Activated CD4-positive, alpha-beta T cell treated with anti-CD3 and anti-CD28 coated beads, Interleukin-2, amount 50 U/mL, for 24 hours (primary cell): Measurements from ENCODE around the gene OGFR.

Experiments used
- DNase-seq, 2 donors: peaks; one replicate each; pipeline ENCODE4 v3.0.0-alpha.2; 2020; ENCODE audit warnings: low read depth in 1 of 2, low spot score in 1 of 2

The OGFR gene

DNA sequence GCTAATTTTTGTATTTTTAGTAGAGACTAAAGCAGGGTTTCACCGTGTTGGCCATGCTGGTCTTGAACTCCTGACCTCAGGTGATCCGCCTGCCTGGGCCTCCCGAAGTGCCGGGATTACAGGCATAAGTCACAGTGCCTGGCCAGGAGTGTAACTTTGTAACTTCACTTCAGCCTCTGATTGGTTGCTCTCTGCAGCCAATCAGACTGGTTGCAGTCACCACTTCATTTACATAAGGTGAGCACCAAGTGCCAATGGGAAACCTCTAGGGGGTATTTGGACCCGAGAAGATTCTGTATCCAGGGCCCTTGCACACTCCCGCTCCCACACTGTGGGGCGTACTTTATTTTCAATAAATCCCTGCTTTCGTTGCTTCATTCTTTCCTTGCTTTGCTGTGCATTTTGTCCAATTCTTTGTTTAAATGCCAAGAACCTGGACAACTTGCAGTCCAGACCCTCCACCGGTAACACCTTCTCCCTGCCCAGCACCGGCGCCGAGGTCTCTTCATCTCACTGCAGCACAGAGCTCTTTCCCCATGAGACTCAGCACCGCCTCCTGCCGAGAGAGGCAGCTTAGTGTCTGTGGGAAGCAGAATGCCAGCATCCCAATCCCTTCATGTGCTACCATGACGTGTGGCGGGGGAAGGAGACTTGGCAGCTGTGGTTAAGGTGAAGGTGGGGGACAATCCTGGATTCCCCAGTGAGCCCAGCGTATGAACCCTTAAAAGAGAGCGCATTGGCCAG is 22.3 kb upstream of the OGFR start:
- no peak for DNase-seq

DNA sequence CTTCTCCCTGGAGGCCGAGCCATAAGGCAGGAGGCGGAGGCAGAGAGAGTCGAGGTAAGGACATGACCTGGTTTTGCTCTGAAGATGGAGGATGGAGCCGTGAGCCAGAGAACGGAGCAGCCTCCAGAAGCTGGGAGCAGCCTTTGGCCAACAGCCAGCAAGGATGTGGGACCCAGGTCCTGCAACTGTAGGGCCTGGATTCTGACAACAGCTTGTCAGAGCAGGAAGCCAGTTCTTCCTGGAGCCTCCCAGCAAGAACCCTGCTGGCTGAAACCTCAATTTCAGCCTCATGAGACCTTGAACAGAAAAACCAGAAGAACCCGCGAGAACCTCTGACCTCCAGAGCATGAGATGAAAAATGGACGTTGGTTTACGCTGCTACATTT is 21.7 kb upstream of the OGFR start:
- no peak for DNase-seq

DNA sequence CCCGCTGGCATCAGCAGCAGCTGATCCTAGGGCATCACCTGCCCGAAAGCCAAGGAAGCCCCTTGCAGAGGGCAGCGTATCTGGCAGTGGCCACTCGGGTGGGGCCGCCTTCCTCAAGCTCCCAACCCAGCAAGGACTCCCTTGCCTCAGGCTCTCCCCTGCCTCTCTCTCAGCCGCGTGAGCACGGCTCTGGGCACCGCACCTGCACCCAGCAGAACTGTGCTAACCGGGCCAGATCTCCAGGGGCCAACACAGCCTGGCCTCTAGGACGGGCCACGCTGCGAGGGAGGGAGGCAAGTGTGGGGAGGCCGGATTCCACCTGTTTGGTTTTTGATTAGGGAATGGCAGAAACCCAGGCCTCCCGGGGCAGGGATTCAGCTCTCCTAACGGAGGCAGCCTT is 20.1 kb upstream of the OGFR start:
- DNase-seq: no peak

DNA sequence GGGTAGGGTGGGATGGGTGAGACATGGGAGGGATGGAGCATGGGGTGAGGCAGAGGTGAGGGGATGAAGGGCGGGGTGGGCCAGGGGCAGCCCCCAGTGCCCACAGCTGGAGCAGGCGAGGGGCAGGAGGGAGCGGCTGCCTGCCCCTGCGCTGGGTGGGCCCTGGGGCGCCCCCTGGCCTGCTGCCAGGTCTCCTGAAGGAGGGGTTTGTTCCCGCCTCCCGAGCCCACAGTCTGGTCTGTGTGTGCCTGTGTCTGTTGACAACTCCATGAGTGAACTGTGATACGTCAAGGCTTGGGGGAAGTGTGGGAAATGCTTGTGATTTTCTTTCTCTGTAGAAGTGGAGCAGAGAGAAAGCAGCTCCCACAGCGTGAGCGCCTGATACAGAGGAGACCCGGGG is 19.2 kb upstream of the OGFR start:
- no peak for DNase-seq

DNA sequence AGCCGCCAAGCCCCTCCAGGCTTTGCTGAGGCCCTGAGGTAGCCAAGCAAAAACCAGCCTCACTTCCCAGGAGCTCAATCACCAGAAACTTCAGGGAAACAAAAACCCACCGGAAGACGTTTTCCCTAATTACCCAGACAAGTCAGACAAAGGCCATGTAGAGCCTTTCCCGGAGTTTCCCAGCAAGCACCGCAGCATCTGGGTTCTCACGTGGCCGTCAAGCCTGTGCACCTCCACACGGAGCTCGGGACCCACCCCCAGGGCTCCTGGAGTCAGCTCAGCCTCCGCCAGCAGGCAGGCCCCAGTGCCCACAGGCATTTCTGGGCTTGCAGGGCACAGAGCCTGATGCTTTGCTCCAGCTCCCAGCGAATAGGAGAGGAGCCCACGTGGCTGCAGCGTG is 18.5 kb upstream of the OGFR start:
- DNase-seq: no peak

DNA sequence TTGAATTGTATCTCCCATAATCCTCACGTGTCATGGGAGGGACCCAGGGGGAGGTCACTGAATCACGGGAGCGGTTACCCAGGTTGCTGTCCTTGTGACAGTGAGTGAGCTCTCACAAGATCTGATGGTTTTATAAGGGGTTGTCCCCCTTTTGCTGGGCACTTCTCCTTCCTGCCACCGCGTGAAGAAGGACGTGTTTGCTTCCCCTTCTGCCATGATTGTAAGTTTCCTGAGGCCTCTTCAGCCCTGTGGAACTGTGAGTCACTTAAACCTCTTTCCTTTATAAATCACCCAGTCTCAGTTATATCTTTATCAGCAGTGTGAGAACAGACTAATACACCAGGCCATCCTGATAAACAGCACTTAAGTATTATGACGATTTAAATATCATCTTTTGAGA is 17.3 kb upstream of the OGFR start:
- DNase-seq: no peak

DNA sequence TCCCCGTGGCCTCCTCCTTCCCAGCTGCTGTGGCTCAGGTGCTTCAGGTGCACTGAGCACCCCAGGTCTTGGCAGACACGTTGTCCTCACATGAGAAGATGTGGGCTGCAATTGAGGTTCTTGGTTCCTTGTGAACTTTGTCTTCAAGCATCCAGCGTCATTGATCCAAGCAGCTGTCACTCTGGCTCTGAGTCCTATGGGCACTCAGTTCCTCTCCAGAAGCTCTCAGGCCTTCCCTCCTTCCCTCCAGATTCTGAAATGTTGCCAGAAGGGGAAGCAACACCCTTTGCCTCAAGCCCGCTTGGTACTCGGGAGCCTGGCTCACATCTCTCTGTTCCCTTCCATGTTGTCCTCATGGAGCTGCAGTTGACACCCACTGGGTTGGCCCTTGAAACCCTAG is 16.8 kb upstream of the OGFR start:
- DNase-seq: no peak

DNA sequence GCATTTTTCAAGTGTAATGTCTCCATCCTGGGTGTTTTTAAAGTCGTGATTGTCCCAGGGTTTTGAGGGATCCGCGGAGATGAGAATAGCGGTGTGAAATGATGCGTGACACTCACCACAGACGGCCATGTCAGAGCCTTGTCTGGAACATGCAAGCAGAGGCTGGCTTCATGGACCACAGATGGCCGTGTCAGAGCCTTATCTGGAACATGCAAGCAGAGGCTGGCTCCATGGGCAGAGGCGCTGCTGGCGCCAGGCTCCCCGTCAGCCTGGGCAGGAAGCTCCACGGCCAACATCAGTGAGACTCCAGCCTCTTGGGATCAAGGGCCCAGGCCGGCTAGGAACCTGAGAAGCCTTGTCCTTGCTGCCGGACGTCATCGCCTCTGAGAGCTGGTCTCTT is 16.0 kb upstream of the OGFR start:
- no peak for DNase-seq

DNA sequence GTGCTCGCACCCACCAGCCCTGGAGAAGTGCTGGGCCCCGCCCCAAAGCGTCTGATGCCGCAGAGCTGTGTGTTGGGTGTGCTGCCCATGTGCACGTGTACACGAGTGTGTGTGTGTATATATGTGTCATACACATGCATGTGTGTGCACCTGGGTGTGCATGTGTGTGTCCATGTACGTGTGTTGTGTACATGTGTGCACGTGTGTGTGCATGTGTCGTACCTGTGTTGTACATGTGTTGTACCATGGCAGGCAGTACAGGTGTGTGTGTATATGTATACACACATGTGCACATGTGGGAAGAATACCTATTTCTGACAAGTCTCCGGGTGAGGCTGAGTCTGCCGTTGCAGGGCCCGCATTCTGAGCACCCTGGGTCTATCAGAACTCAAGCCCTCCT is 14.6 kb upstream of the OGFR start:
- DNase-seq: no peak

DNA sequence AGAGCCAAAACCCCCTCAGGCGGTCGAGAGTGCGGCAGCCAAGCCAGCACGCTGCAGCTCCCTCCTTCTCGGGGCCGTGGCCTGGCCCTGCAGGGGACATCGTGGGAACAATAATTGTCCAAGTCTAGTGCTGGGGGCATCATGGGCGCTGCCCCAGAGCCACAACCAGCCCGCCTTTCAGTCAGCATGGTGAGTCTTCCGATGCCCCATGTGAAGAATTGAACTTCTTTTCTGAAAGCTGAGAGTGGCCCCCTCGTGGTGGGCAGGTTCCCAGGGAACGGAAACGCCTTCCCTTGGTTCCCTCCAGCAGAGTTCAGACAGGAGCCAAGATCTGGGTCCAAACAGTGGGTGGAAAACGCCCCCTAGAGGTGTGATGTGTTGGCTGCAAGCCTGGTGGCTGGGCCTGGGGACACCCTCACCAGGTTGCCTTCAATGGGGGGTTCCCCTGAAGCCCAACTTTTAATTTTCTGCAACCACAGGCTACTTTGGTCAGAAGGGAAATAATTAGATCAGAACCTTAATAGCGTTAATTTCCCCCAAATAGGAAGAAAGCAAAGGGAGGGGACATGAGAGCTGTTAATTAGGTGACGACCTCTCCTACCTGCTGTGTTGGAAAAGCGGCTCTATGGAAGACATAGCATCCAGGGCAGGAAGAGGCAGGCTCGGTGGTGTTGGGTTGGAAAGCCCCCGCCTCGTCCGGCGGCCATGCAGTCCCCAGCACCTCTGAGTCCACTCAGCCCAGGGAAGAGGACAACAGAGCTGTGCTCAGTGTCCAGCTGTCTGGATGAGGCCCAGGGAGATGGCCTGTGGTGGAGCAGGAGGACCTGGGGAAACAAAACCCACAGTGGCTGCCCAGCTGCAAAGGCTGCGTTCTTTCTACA is 13.1 kb upstream of the OGFR start:
- DNase-seq: peak; percentile 49 to 78

DNA sequence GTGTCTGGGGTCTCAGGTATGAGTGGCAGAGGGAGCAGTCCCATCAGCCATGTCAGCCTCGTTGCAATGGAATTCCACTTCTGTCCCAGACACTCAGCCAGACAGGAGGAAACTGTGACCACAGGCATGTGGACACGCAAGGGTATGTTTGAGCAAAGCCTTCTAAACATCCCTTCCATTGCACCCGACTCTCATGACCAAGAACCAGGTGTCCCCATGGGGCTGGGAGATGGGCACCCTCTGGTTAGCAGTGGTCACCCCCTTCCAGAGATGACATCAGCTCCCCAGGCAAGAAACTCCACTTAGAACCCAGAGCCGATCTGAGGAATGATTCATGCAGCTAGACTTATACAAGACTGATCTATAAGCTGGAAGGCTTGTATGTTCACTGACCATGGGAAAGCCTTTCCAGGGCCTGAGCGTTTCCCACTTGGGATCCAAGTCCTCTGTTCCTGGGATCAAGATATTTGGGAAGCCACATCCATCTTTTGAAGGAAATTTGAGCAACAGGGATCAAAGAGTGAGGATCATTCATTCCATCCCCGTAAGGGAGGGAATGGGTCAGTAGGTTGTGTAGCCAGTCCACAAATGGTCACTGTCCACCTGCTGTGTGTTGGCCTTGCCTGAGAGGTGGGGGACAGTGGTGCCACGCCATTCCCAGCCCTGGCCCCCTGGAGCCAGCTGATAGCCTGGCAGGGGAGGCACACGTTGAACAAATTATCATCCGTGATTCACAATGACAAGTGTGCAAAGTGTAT is 12.3 kb upstream of the OGFR start:
- no peak for DNase-seq

DNA sequence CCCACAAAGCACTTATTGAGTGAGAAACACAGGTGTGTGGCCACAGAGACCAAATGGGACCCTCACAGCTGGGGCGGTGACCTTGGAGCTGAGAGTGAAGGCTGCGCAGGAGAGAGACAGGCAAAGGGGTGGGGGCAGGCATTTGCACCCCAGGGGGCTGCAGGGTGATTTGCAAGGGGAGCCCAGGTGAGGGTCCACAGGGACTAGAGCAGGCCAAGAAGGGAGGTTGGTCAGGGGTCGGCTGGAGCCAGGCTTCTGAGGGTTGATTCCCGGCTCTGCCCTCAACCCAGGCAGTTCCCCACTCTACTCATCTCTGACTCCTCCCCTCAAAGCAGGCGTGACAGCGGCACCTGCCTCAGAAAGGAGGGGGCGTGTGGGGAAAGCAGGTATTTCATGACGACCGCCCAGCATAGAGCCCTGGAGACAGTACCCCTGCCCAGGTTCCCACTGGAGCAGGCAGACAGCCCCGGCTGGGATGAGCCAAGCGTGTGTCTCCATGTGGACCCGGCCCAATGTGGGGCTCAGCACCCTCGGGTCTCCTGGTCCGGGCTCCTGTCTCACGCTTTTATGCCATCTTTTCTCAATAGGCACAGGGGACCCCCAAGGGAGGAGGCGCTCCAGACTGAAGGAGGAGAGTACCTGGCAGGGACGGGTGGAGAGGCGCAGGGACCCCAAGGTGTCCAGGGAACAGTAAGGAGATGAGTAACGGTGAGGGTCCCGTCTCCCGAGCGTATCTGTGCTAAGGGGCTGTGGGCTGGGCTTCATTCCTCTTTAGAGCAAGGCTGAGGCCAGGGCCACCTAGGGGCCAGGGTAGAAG is 11.5 kb upstream of the OGFR start:
- DNase-seq: no peak

DNA sequence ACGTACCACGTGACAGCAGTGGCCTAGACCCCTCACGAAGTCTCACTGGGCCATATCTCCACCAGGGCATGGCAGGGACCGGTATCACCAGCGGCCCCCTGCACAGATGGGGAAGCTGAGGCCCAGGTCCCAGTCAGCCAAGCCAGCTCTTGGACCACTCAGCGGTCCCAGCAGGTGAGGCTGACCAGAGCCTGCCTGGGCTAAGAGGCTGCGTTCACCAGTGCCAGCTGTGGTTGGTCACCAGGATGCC is 11.0 kb upstream of the OGFR start:
- DNase-seq: no peak

DNA sequence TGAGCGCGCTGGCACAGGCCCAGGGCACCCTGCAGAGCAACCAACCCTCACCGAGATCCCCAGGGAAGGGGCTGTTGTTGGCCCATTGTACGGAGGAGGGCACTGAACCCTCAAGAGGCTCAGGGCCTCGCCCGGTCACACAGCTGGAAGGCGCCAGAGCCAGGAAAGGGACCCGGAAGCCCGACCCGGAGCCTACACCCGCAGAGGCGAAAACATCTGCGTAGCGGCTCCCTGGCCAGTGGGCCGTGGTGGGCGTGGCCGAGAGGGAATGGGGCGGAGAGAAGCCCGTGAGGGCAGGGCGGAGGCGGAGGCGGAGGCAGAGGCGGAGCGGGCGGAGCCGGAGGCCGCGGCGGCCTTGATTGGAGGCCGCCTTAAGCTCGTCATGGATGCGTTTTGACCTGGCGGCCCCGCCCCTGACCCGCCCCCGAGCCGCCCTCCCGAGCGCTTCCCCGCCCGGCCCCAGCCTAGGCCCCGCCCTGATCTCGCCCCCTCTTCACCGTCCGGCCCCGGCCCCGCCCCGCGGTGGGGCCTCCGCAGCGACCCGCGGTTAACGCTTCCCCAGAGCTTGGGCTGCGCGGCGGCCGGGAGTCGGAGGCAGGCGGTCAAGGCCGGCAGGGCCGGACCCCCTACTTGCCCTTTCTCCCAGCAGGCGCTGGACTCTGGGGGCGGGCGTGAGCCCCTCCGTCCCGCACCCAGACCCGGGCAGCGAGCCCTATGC is 10.5 kb upstream of the OGFR start:
- DNase-seq: peak; percentile 80 to 92

DNA sequence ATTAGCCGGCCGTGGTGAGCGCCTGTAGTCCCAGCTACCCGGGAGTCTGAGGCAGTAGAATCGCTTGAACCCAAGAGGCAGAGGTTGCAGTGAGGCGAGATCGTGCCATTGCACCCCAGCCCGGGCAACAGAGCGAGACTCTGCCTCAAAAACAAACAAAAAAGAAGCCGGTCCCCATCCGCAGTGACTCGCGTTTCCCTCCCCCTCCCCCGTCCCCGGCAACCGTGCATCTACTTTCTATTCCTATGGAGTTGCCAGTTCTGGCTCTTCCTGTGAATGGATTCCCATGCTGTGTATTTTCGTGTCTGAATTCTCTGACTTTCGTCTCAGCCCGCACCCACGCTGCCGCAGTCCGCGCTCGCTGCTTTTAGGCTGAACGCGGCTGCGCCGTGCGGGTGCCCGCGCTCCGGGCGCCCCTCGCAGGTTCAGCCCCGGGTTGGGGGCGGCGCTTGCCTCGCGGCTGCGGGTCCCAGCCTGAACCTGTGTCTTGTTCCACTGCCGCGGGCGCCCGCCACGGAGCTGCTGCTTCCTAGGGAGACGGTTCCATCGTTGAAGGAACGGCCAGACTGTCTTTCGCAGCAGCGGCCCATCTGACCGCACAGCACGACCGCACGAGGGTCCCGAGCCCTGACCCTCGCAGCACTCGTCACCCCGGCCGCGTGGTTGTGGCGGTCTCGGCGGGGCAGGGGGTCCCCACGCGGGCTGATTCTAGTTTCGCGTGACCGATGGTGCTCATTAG is 9.4 kb upstream of the OGFR start:
- peak; percentile 37 to 58 for DNase-seq

DNA sequence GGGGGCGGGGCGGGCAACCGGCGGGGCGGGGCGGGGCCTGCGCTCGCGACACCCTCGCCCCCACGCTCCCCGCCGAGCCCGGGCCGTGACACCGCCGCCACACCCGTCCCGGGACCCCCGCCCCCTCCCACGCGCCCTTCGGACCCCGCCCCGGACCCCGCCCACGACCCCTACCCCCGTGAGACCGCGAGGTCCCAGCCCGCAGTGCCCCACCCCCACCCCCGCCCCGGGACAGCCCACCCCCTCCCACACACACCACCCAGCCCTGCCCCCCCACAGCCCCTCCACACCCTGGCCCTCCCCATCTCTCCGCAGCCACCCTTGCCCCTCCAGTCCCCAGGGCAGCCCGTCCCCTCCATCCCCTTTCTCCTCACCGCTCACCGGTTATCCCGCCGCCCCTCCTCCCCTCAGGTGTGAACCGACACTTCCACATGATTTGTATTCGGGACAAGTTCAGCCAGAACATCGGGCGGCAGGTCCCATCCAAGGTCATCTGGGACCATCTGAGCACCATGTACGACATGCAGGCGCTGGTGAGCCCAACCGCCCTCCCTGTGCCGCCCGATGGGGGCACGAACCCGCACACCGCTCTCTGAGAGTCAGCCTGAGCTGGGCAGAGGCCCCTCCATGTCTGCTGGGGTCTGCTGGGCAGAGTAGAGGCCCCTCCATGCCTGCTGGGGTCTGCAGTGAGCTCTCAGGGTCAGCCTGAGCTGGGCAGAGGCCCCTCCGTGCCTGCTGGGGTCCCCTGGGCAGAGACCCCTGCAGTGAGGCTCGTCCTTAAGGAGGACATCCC is 7.7 kb upstream of the OGFR start:
- no peak for DNase-seq

DNA sequence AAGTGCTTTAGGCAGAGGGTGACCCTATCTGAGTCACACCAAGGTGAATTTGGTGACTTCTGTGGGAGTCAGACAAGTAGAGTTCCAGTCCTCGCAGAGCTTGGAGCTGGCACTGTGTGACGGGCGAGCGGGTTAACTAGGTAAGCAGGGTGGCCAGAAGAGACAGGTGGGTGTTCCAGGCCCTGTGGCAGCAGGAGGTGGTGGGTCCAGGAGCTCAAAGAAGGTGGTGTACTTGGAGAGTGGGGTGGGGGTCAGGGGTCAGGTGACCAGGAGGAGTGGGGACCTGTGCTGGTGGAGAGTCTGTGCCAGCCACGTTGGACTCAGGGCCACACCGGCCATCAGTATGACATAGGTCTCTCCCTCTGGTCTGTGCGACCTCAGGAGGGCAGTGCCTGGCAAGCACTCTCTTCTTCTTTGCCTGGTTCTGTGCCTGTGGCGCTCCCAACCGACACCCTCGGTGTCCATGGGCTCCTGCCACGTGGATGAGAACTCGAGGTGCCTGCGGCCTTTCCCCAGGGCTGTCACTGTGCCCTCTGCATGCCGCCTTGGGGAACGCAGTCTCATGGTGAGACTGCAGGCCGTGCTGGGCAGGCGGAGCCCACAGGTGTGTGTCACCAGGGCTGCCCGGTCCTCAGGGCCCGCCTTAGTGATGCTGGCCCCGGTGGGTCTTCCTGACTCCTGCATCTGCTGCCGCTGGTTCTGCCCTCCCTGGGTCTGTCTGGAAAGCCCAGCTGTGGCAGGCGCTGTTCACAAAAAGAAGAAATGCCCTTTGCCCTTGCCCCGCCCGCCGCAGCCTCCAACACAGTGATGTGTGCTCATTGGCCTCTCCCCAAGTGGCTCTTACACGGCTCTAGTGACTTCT is 6.7 kb upstream of the OGFR start:
- no peak for DNase-seq

DNA sequence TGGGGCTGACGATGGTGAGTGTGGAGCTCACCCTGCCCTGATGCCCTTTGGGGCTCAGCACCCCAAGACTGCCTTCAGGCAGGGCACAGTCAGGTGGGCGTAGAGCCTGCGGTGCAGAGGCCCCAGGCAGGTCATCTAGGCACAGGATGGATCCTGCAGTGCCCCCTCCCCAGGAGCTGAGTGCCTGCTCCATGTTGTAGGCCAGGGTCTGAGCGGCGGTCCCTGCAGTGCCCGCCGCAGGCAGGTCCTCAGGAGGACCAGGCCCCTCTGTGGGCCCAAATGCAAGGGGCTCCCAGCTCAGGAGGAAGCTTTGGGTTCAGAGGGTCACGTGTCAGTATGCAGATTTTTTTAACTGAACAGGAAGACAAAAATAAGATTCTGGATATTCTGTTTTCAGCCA is 5.6 kb upstream of the OGFR start:
- DNase-seq: no peak
